ENCODE measurements around the gene DEFB124. TPM values are rescaled to one million over a fixed set of nuclear protein-coding genes. Genes with fewer than 3 reads are reported as not detected.

DEFB124 gene
- total RNA-seq, 1 donor from 2014 or later, result not detected

- DNase-seq (ENCODE audit: low read depth), result no peak
These were observed 49.1 kb downstream of the DEFB124 start for GRCh38 chr20:31425797-31426196.

GRCh38 chr20:31418307-31418706, 56.6 kb downstream of the DEFB124 start:
- no peak for DNase-seq (ENCODE audit: low read depth)

- DNase-seq (ENCODE audit: low read depth), result no peak
These were observed 59.3 kb downstream of the DEFB124 start for GRCh38 chr20:31415653-31416052.

Other genes with a start within 250 kb of the DEFB124 start
- gene DEFB115, start 217.5 kb downstream of the DEFB124 start, total RNA-seq, result not detected in 2 replicates
- gene DEFB116, start 166.5 kb downstream of the DEFB124 start, total RNA-seq, result not detected in 2 replicates
- not detected in 2 replicates for gene DEFB118, start 106.5 kb downstream of the DEFB124 start, total RNA-seq
- not detected in 2 replicates for gene DEFB119, start 84.5 kb downstream of the DEFB124 start, total RNA-seq
- not detected in 2 replicates for gene DEFB121, start 68.9 kb downstream of the DEFB124 start, total RNA-seq
- not detected in 2 replicates for gene DEFB123, start 34.5 kb downstream of the DEFB124 start, total RNA-seq
- gene REM1, start 161 bp upstream of the DEFB124 start, total RNA-seq, result not detected in 2 replicates
- 64.6 and 150 TPM in 2 replicates for gene HM13, start 39.3 kb upstream of the DEFB124 start, total RNA-seq
- gene ID1, start 130.2 kb upstream of the DEFB124 start, total RNA-seq, result 88.2 and 251 TPM in 2 replicates
- gene COX4I2, start 162.8 kb upstream of the DEFB124 start, total RNA-seq, result not detected in 2 replicates
- gene BCL2L1, start 247.7 kb upstream of the DEFB124 start, total RNA-seq, result 182 and 222 TPM in 2 replicates